HepG2 (cell line): ENCODE measurements around the gene AFAP1. TPM values are rescaled to one million over a fixed set of nuclear protein-coding genes. Genes with fewer than 3 reads are reported as not detected.

Experiments
- ATF3 ChIP-seq: sonication (generic); formaldehyde crosslinking; IDR thresholded peaks from 2 replicates; pipeline ENCODE4 v1.4.0; 2020; ENCODE audit warnings: missing genetic modification reagents
- CREBL2 ChIP-seq: sonication (generic); formaldehyde crosslinking; IDR thresholded peaks from 2 replicates; pipeline ENCODE4 v1.8.1; 2023; ENCODE audit warnings: missing genetic modification reagents, mild to moderate bottlenecking, borderline replicate concordance
- CREM ChIP-seq, 2 experiments: sonication (generic) in 1 of 2; formaldehyde crosslinking in 1 of 2; IDR thresholded peaks; 2 replicates each; pipeline versions ENCODE4 v1.4.0 to v1.6.1; 2016 to 2020; ENCODE audit warnings: antibody characterized with exemption in 1 of 2, mild to moderate bottlenecking in 1 of 2, missing genetic modification reagents in 1 of 2
- EED ChIP-seq: sonication (generic); formaldehyde crosslinking; IDR thresholded peaks from 2 replicates; pipeline ENCODE4 v1.5.0; 2020; ENCODE audit warnings: mild to moderate bottlenecking, missing genetic modification reagents
- ETV5 ChIP-seq: IDR thresholded peaks from 2 replicates; pipeline ENCODE4 v1.6.1; 2018; ENCODE audit warnings: missing biosample characterization, missing genetic modification reagents, inconsistent platforms, borderline replicate concordance
- FOXA3 ChIP-seq: IDR thresholded peaks from 2 replicates; pipeline ENCODE4 v1.6.1; 2016; ENCODE audit warnings: missing genetic modification reagents, missing compliant biosample characterization
- GATAD1 ChIP-seq: IDR thresholded peaks from 2 replicates; pipeline ENCODE4 v1.6.1; 2016; ENCODE audit warnings: missing genetic modification reagents, missing compliant biosample characterization
- GATAD2A ChIP-seq: IDR thresholded peaks from 2 replicates; pipeline ENCODE4 v1.6.1; 2016
- MLX ChIP-seq: IDR thresholded peaks from 2 replicates; pipeline ENCODE4 v1.6.1; 2016
- MTF1 ChIP-seq: sonication (generic); formaldehyde crosslinking; IDR thresholded peaks from 2 replicates; pipeline ENCODE4 v1.5.0; 2020; ENCODE audit warnings: missing genetic modification reagents
- NR2F1 ChIP-seq, 2 experiments: fragments of 450-650 bp in 1 of 2; formaldehyde crosslinking in 1 of 2; IDR thresholded peaks; 2 replicates each; pipeline versions ENCODE4 v1.5.0 to v1.6.1; 2016 to 2020; ENCODE audit warnings: mild to moderate bottlenecking in 1 of 2, missing compliant biosample characterization in 1 of 2, missing genetic modification reagents in 1 of 2, moderate library complexity in 1 of 2
- RARG ChIP-seq: sonication (generic); formaldehyde crosslinking; IDR thresholded peaks from 2 replicates; pipeline ENCODE4 v1.4.0; 2020; ENCODE audit warnings: low read depth, mild to moderate bottlenecking, missing genetic modification reagents
- SKI ChIP-seq: fragments of 450-650 bp; IDR thresholded peaks from one replicate; pipeline ENCODE4 v1.6.1; 2018; ENCODE audit warnings: mild to moderate bottlenecking; ENCODE audit not compliant: partially characterized antibody
- SNAPC4 ChIP-seq: sonication (generic); formaldehyde crosslinking; IDR thresholded peaks from 2 replicates; pipeline ENCODE4 v1.4.0; 2020; ENCODE audit warnings: mild to moderate bottlenecking, missing genetic modification reagents
- THRA ChIP-seq: sonication (generic); formaldehyde crosslinking; IDR thresholded peaks from 2 replicates; pipeline ENCODE4 v1.4.0; 2020; ENCODE audit warnings: missing genetic modification reagents, borderline replicate concordance
- ZBTB1 ChIP-seq: sonication (generic); formaldehyde crosslinking; IDR thresholded peaks from 2 replicates; pipeline ENCODE4 v1.4.0; 2020; ENCODE audit warnings: missing genetic modification reagents, borderline replicate concordance
- ZFP1 ChIP-seq: IDR thresholded peaks from 2 replicates; pipeline ENCODE4 v1.6.1; 2016
- ZFP82 ChIP-seq: sonication (generic); formaldehyde crosslinking; IDR thresholded peaks from 2 replicates; pipeline ENCODE4 v1.5.1; 2020; ENCODE audit warnings: mild to moderate bottlenecking, missing genetic modification reagents, borderline replicate concordance
- ZNF605 ChIP-seq: sonication (generic); formaldehyde crosslinking; IDR thresholded peaks from 2 replicates; pipeline ENCODE4 v1.8.0; 2022; ENCODE audit warnings: mild to moderate bottlenecking, missing genetic modification reagents
- ZNF704 ChIP-seq: sonication (generic); formaldehyde crosslinking; IDR thresholded peaks from 2 replicates; pipeline ENCODE4 v1.8.1; 2023; ENCODE audit warnings: mild to moderate bottlenecking, inconsistent platforms, moderate library complexity, missing genetic modification reagents, borderline replicate concordance
- ZSCAN5A ChIP-seq: sonication (generic); formaldehyde crosslinking; IDR thresholded peaks from 2 replicates; pipeline ENCODE4 v1.8.0; 2022; ENCODE audit warnings: mild to moderate bottlenecking, missing genetic modification reagents, borderline replicate concordance
- polyA plus RNA-seq, 8 experiments: library from polyadenylated mRNA; depleted of rRNA in 3 of 8; stranded (reverse) in 7 of 8; unstranded in 1 of 8; fragments of >200 nt; fragmentation: Illumina TruSeq in 4 of 8; extraction: Trizol in 4 of 8; gene quantifications; 2 replicates each; pipeline versions ENCODE4 v1.2.1 to v1.2.3, GENCODE V29; 2011 to 2016; ENCODE audit warnings: low read depth in 4 of 8, missing spikeins in 1 of 8, mixed read lengths in 1 of 8; ENCODE audit not compliant: insufficient read depth in 1 of 8
- total RNA-seq, 5 experiments: library from RNA; depleted of rRNA; stranded (reverse); fragments of >200 nt; fragmentation: Illumina TruSeq; extraction: Trizol; gene quantifications; 2 replicates each; pipeline ENCODE4 v1.2.3, GENCODE V29; 2016; ENCODE audit warnings: low read depth in 1 of 5

The AFAP1 gene
- total and polyA plus RNA-seq, 2 of the 13 experiments (the other 11 are each of a cell fraction or from before 2014, with no cell fraction given) = 2.5 TPM

- TF ChIP-seq CREM (IDR thresholded peaks at IDR 0.05) (peak; percentile 18; the same call in 1 of the 2 replicates), CREM (CRISPR knock-in tag; IDR thresholded peaks at IDR 0.05) (no peak), ETV5 (CRISPR knock-in tag) (no peak), FOXA3 (CRISPR knock-in tag) (peak; percentile 46; the same call in 1 of the 2 replicates), ZBTB1 (CRISPR knock-in tag) (no peak), MLX (CRISPR knock-in tag) (0 out of 2 replicates have a peak, but pooled peaks have one; percentile 25), SNAPC4 (CRISPR knock-in tag) (no peak), CREBL2 (CRISPR knock-in tag) (no peak), THRA (CRISPR knock-in tag) (no peak), RARG (CRISPR knock-in tag) (no peak), GATAD1 (no peak), ZNF704 (no peak), ATF3 (CRISPR knock-in tag) (no peak), GATAD2A (peak; percentile 27; the same call in 1 of the 2 replicates), ZFP82 (CRISPR knock-in tag) (no peak), ZNF605 (no peak), MTF1 (CRISPR knock-in tag) (no peak), ZFP1 (no peak), EED (no peak), NR2F1 (CRISPR knock-in tag; IDR thresholded peaks at IDR 0.05) (peak in 1 of 2 experiments; percentile 39; a peak in 1 of 4 replicates), SKI (no peak), ZSCAN5A (no peak)
These were observed 15.5 kb downstream of the AFAP1 start (continued) for GRCh38 chr4:7924163-7924562.
